SH-SY5Y (cell line): ENCODE results near the gene AKAP6.

Source experiments
- GATA2 ChIP-seq: IDR thresholded peaks from 2 replicates; pipeline ENCODE4 v1.6.1; 2011; ENCODE audit warnings: mild to moderate bottlenecking, low read depth, low read length
- GATA3 ChIP-seq: IDR thresholded peaks from 2 replicates; pipeline ENCODE4 v1.6.1; 2011; ENCODE audit warnings: low read depth, mild to moderate bottlenecking, low read length, moderate library complexity

- TF ChIP-seq GATA2 (0 out of 2 replicates have a peak, but pooled peaks have one; percentile 35), GATA3 (no peak)
These were observed 35.8 kb downstream of the AKAP6 start for GRCh38 chr14:32364941-32365340.
